Ishikawa (cell line): Measurements from ENCODE around the gene ZCWPW1.

Source experiments
- CEBPB ChIP-seq: IDR thresholded peaks from 2 replicates; pipeline ENCODE4 v1.6.1; 2012
- EGR1 ChIP-seq: IDR thresholded peaks from 2 replicates; pipeline ENCODE4 v1.6.1; 2012
- FOXM1 ChIP-seq: IDR thresholded peaks from 2 replicates; pipeline ENCODE4 v1.6.1; 2012; ENCODE audit warnings: low read depth, borderline replicate concordance
- TEAD4 ChIP-seq: IDR thresholded peaks from 2 replicates; pipeline ENCODE4 v1.6.1; 2012
- YY1 ChIP-seq: IDR thresholded peaks from 2 replicates; pipeline ENCODE4 v1.6.1; 2012; ENCODE audit warnings: low read depth

DNA sequence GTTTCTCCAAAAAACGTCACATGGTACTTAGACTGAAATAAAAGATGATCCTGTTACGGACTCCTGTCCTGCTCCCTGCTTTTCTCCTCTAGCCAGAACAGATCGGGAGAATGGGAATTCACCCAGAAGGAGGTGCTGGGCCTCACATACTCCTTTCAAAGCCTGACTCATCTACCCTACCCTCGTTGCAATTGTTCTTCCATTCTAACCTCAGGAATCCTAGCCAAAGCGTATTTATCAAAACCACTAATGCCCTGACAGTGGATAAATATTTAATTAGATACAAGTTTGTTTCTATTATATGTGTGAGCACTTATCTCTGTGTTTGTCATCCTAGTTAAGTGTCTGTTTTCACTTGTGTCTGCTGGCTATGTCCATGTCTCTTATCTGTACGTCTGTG lies 21.7 kb downstream of the ZCWPW1 start:
- TF ChIP-seq YY1 (no peak), FOXM1 (no peak), CEBPB (no peak), TEAD4 (no peak), EGR1 (no peak)
